NOMO-1 treated with DMSO at 0.1 percent for 48 hours (cell line): Measurements from ENCODE around the gene HRG.
A peak's percentile ranks its signal among the peaks of the same experiment; 100 is the strongest.
"Not testable (repeated sequence)": the region's sequence is repeated elsewhere in the genome, so short reads cannot be mapped to it uniquely, and the experiment has no call there.

Experiments
- DNase-seq: peaks from one replicate; lab custom pipeline; 2025; ENCODE audit not compliant: unreplicated experiment; lab: John Stamatoyannopoulos, UW

HRG gene

GRCh38 chr3:186679151-186679550, 13.3 kb downstream of the HRG start:
- DNase-seq: no peak

GRCh38 chr3:186680869-186681268, 15.1 kb downstream of the HRG start:
- no peak for DNase-seq

- DNase-seq: no peak
These were observed 17.0 kb downstream of the HRG start for GRCh38 chr3:186682812-186683211.

DNA sequence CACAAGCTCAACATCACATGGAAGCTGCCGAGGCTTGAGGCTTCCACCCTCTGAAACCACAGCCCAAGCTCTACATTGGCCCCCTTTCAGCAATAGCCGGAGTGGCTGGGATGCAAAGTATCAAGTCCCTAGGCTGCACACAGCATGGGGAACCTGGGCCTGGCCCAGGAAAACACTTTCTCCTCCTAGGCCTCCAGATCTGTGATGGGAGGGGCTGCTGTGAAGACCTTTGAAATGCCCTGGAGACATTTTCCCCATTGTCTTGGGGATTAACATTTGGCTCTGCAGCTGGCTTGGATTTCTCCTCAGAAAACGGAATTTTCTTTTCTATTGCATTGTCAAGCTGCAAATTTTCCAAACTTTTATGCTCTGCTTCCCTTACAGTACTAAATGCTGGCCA, 18.2 kb downstream of the HRG start:
- DNase-seq: no peak

- not testable (repeated sequence) for DNase-seq
These were observed 20.7 kb downstream of the HRG start for GRCh38 chr3:186686475-186686874.

GRCh38 chr3:186687120-186687651, 21.4 kb downstream of the HRG start:
- DNase-seq: no peak

- DNase-seq: not testable (repeated sequence)
These were observed 24.5 kb downstream of the HRG start for GRCh38 chr3:186690304-186690703.

- DNase-seq: no peak
These were observed 25.9 kb downstream of the HRG start for GRCh38 chr3:186691676-186692075.

DNA sequence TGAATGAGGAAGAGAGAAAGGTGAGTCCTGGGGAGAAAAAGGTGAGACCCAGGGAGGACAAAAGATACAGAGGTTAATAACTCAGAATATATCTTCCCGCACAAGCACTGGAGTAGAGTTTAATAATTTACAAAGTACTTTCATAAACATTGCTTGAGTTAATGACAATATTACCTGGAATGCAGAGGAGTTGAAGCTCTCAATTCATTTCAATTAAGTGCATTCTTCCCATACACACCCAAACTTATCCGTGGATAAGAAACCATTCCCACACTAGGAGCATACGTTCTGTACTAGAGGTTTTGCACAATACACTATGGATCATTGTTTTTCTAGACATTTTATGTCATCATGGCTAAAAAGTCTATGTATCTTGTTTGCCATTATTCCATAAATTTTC, 28.0 kb downstream of the HRG start:
- DNase-seq: no peak

GRCh38 chr3:186694288-186695032, 28.6 kb downstream of the HRG start:
- DNase-seq: no peak

DNA sequence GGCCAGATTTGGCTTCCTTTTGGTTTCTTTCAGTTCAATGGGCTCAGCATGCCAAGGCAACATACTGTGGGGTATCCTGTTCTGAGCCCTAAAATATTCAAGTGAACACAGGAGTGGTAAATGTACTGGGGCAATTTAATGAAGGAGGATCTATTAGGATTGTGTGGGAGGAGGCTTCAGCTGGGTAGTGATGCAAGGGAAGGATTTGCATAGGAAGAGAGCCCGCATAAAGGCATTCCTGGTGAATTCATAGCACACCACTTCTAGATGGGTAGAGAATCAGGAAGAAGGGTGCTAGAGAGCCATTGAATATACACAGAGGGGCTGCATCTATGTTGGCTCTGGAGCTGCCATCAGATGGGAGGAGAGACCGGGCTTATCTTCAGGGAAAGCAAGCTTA, 30.7 kb downstream of the HRG start:
- no peak for DNase-seq

DNA sequence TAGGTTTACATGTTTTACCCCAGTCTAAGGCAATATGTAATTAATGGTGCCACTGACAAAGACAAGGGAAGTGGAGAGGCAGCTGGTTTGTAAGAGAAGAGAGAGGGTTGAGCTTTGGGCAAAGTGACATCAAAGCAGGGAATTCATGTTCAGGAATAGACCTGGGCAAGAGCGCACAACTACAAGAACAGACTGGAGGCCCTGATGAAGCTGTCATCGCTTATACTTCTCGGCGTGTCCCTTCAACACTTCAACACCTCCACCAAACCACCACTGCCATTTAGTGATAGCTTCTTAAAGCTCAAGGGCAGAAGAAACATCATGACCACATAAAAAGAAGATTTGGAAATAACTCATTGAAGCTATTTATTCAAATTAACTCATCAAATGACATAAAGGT, 31.7 kb downstream of the HRG start:
- DNase-seq: no peak

- DNase-seq: peak; percentile 4
These were observed 34.5 kb downstream of the HRG start for GRCh38 chr3:186700267-186700666.

DNA sequence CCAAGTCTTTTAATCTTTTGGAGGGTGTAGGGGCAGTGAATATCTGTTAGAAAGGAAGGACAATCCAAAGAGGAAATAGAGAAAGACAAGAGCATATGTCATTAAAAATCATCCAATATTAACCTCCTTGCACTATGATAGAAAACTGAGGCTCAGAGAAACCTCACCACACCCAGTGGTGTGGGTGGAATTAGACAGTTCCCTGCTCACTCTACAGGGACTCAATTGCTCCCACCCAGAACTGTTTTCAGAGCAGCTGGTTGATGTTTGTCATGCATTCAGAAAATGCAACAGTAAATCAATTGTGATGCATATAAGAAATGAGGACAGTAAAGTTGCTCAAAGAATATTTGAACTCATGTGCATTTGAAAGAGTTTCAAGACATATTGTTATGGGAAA, 36.6 kb downstream of the HRG start:
- not testable (repeated sequence) for DNase-seq

GRCh38 chr3:186705882-186706780, 40.3 kb downstream of the HRG start:
- no peak for DNase-seq

DNA sequence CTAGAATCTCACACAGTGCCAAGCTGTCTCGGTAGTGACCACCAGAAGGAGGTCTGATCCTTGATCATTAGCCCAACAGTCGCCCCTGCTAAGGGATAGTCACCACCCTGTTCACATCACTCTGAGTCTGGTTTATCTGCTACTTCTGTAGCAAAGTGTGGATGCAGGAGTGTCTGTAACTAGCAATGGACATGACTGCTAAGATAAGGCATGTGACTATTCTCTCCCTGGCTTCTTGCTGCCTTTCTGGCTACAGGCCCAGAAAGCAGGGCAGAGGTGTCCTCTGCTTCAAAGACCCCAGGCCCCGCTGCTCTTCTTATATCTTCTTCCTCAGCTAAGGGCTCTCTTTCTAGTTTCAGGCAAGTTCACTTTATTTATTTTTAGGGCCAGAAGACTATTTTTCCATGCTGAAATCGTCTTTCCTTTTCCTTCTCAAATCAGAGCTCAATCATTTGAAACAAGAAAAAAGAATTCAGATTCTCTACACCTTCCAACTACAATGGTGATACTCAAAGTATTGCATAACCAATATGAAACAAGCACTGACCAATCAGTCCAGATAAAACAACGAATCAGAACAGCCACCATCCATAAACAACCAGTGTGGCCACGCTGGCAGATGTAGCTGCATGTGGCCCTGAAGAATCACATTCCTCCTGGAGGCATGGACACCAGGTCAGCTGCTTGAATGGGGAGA, 43.3 kb downstream of the HRG start:
- DNase-seq: no peak

GRCh38 chr3:186710694-186711093, 44.9 kb downstream of the HRG start:
- DNase-seq: not testable (repeated sequence)

DNA sequence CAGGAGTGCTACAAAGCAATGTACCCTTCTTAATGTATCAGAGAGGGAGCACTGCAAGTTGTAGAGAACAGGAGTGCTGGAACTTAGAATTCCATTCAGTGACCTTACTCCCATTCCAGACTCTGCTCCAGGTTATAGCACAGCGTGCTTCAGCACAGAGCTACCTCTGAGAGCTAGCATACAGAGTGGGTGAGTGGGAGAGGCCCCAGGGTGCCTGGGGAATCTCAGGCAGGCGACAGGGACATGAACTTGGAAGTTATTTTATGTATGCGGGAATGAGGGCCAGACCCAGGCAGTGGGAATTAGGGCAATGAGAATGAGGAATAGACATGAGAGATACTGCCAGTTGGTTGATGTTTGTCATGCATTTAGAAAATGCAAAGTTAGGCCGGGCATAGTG, 47.7 kb downstream of the HRG start:
- no peak for DNase-seq

- DNase-seq: no peak
These were observed 51.2 kb downstream of the HRG start, which contains the start of gene KNG1 for GRCh38 chr3:186717039-186717457. TSS of gene KNG1 (plus strand) at chr3:186717359. CDS start at chr3:186717543, 184 bp downstream.

- DNase-seq: no peak
These were observed 54.3 kb downstream of the HRG start for GRCh38 chr3:186719945-186720739.
